D721Med (cell line): ENCODE data around the gene BCLAF3.
A peak's percentile ranks its signal among the peaks of the same experiment; 100 is the strongest.

ENCODE experiments used
- DNase-seq: peaks from one replicate; pipeline ENCODE4 v3.0.0; 2011; ENCODE audit warnings: low spot score; ENCODE audit not compliant: insufficient read length
- FAIRE-seq: peaks from 2 replicates; lab custom pipeline; 2011; peaks lifted over from hg19 to GRCh38; lab: Jason Lieb, UNC
- TF ChIP-seq, protein P1 (sequence below): IDR thresholded peaks from 2 replicates; pipeline ENCODE4 v1.5.1; 2012; ENCODE audit warnings: mild to moderate bottlenecking, control low read depth; ENCODE audit not compliant: insufficient read depth; ENCODE audit errors: missing control alignments

Gene BCLAF3

DNA sequence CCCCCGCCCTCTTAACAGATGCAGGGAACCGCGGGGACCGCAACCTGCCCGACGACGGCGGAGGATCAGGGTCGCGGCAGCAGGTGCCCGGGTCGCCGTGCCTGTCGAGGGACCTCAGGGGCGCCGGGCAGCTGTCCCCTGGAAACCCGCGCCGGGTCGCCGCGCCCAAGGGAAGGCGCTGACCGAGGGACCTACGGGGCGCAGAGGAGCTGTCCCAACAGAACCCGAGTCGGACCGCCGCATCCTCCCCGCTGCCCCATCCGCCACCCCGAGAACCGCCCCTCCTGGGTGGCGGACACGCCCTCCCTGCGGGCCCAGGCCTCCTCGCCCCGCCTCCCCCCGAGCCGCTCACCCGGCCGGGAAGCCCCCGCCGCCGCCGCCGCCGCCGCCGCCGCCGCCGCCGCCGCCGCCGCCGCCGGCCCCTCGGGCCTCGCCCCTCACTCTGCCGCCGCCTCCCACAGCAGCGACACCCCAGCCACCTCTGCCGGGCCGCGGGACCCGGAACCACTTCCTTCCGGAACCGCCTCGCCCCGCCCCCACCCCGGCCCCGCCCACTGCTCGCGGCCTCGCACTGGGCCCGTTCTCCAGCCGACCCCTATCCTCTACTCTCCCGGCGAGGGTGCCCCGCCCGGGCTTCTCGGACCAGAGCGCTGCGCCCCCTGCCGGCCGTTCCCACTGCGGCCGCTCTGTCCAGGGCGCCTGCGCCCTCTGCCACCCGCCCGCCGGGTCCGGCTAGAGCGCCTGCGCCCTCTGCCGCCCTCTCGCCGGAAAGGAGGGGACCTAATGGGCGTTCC, at the start of gene BCLAF3:
Gene BCLAF3 (minus strand): TSS at position 506 of the 794 bp plus-strand sequence. CDS start 20,797 bp downstream, outside the sequence.
- FAIRE-seq (no peak), DNase-seq (peak; percentile 58)
- TF ChIP-seq, protein P1, sequence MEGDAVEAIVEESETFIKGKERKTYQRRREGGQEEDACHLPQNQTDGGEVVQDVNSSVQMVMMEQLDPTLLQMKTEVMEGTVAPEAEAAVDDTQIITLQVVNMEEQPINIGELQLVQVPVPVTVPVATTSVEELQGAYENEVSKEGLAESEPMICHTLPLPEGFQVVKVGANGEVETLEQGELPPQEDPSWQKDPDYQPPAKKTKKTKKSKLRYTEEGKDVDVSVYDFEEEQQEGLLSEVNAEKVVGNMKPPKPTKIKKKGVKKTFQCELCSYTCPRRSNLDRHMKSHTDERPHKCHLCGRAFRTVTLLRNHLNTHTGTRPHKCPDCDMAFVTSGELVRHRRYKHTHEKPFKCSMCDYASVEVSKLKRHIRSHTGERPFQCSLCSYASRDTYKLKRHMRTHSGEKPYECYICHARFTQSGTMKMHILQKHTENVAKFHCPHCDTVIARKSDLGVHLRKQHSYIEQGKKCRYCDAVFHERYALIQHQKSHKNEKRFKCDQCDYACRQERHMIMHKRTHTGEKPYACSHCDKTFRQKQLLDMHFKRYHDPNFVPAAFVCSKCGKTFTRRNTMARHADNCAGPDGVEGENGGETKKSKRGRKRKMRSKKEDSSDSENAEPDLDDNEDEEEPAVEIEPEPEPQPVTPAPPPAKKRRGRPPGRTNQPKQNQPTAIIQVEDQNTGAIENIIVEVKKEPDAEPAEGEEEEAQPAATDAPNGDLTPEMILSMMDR: peak; percentile 51

DNA sequence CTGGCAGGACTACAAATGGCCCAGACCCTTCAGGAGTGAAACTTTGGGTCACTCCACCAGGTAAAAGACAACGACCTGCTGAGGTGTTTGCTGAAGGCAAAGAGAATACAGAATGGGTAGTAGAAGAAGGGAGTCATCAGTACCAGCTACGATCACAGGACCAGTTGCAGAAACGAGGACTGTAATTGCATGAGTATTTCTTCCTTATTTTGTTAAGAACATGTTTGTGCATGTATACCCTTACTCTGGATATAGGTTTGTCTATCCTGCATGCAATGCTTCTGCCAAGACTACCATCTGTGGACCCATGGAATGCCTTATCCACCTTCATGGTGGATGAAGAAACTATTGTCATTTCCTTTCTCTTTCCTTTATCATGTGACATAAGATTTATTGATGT, 48.1 kb upstream of the BCLAF3 start:
- no peak for DNase-seq
- TF ChIP-seq, protein P1: no peak
- FAIRE-seq: no peak

DNA sequence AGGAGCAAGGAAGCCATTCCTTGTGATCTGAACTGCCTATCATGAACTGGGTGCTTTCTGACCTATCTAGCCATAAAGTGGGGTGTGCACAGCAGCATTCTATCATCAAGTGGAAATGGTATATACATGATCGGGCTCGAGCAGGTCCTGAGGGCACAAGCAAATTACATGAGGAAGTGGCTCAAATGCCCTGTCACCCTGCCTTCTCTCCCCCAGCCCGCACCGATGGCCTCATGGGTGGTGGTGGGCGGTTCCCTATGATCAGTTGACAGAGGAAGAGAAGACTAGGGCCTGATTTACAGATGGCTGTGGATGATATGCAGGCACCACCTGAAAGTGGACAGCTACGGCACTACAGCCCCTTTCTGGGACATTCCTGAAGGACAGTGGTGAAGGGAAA, 46.3 kb upstream of the BCLAF3 start:
- DNase-seq (no peak), FAIRE-seq (no peak)
- TF ChIP-seq, protein P1: no peak

DNA sequence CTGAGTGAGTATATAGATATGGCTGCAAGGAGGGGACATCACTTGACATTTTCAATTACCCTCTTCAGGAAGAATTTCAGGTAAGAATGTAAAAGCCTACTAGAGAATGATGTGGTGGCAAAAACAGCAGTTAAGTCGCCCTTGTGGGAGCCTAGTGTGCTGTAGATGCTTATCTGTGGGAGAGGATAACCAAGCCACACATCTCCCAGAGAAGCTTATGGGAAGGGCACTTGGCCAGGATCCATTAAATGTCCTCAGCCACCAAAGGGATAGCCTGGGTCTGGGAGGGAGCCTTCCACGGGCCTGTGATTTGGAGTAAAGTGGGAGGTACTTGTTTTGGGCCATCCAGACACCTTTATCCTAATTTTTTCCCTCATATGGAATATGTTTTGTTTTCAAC, 41.3 kb upstream of the BCLAF3 start:
- FAIRE-seq: no peak
- DNase-seq: no peak
- TF ChIP-seq, protein P1: no peak

DNA sequence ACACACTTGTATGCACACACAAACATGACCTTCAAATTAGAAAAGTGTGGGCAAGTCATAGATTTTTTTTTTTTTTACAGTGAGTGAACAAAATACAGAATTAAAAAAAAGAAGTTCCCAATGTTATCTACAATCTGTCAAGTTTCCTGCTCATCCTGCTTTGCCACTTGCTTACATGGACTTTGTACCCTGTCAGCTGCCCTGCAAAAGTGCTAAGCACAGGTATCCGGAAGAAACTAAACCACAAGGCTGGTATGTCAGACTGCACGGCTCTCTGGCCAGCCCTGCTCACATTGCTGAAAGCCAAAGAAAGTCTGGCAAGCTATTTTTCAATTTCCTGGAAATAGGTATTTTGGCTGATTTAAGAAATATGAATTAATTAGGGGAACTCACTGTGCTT, 38.9 kb upstream of the BCLAF3 start:
- FAIRE-seq (no peak), DNase-seq (no peak)
- TF ChIP-seq, protein P1: no peak

DNA sequence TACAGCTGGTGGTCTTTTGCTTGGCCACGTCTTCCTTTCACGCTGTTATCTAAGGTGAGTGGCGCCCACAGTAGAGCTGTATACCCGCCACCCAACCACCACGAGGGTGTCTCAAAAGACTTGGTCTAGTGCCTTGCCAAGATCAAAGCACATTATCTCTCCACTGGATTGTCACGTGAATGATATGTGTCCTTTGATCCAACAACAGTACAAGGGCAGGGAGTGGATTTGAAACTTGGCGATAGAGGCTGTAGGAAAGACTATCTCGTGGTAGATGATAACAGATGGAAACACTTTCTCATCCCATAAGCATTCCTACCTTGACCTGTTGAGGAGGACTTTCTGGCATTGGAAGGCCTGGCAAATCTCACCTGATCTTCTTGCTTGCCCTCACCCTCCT, 37.7 kb upstream of the BCLAF3 start:
- TF ChIP-seq, protein P1: no peak
- FAIRE-seq (no peak), DNase-seq (no peak)

DNA sequence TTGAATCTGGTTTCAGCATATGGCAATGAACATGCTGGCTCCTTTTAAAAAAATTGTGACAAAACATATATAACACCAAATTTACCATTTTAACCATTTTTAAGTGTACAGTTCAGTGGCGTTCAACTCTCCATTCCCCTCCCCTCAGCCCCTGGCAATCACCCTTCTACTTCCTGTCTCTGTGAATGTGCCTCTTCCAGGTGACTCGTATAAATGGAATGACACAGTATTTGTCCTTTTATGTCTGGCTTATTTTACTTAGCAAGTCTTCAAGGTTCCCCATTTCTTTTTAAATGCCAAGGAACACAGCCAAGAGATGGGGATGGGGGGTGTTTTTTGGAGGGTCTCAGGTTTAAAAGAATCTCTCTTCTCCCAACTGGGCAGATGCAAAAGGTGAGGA, 35.4 kb upstream of the BCLAF3 start:
- FAIRE-seq (no peak), DNase-seq (no peak)
- TF ChIP-seq, protein P1: no peak
